Activated CD4-positive, alpha-beta T cell treated with anti-CD3 and anti-CD28 coated beads, Interleukin-2, amount 50 U/mL, for 1 hour (primary cell): ENCODE results near the gene MR1.

Source experiments
- DNase-seq: peaks from one replicate; pipeline ENCODE4 v3.0.0-alpha.2; 2020

MR1 gene

DNA sequence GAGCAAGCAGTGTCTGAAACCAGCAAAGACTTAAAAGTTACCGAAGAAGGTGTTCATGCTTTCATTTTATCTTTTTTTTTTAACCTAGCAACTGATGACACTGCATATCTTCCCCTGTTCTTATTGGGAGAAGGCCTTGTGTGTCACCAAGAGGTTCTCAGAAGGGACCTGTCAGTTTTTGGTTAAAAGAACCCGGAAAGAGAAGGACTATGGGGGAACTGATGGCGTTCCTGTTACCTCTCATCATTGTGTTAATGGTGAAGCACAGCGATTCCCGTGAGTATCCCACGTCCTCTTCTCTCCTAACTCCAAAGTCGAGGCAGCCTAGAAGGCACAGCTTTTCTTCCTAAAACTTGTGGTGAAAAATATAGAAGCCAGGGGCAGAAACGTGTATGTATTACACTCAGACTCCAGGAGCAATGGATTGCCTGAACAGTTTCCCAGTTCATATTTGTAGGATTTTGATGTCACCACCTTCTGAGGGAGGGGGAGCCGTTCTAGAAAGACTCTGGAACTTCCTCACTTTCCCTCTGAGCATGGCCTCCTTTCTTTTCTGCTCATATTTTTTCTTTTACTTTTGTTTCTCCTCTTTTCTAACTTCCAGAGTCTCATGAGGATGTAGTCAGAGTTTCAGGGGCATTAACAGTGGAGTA lies at the start of gene MR1:
MR1 (plus strand) TSS at position 185 of the 653 bp plus-strand sequence; CDS start at position 210, 25 bp downstream.
- no peak for DNase-seq

DNA sequence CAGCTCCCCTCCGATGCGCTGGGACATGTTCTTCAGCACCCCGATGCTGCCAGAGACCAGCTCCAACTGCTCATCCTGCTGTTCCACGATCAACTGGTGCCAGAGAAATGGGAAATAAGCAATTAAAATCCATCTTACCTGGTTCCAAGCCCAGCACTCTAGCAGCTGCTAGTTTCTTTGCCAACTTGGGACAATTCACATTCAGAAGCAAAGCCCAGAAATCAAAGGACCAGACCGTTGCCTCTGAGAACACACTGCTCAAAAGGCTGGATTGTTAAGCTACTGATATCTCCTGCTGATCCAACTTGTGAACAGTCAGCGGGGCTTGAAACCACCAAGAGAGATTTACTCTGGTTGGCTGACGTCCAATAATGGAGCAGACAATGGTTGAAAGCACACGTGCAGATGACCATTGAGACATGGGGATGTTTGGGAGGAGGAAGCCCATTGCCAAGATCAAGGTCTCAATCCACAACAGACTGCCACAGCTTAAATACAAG lies 45.5 kb upstream of the MR1 start:
- no peak for DNase-seq

DNA sequence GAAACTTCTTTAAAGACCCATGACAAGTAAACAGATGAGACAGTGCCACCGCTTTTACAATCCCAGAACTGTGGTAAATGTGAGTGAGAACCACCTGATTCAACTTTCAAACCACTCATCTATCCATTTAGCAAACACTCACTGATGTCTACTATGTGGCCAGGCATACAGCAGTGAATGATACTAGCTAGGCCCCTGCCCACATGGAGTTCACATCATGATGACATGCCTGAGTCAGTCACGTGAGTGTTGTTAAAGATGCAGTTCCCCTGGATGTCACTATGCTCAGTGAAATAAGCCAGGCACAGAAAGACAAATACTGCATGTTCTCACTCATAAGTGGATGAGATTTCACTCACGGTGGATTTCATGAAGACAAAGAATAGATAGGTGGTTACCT lies 39.5 kb upstream of the MR1 start:
- no peak for DNase-seq

DNA sequence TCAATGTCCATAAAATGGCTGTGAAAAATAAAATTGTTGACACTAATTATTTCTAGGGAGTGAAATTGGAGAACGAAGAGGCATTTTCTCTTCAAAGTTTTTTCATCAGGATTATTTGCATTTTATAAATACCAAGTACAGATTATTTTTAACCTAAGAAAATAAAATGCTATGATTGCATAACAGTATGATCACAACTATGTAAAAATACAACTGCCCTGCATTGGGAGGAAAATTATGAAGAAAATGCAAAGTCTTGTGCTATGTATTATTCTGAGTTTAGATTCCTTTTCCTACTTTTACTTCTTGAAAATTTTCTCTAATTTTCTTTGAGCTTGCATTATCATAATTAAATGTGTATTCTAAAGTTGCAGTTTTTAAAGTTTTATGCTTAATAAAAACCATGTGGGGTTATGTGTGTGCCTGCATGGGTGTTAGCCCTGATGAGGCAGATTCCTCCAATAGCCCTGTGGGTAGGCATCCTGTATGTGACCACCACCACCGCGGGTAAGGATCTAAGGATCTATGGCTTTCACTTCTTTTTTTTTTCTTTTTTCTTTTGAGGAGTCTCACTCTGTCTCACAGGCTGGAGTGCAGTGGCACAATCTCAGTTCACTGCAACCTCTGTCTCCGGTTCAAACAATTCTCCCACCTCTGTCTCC lies 35.8 kb upstream of the MR1 start:
- no peak for DNase-seq

DNA sequence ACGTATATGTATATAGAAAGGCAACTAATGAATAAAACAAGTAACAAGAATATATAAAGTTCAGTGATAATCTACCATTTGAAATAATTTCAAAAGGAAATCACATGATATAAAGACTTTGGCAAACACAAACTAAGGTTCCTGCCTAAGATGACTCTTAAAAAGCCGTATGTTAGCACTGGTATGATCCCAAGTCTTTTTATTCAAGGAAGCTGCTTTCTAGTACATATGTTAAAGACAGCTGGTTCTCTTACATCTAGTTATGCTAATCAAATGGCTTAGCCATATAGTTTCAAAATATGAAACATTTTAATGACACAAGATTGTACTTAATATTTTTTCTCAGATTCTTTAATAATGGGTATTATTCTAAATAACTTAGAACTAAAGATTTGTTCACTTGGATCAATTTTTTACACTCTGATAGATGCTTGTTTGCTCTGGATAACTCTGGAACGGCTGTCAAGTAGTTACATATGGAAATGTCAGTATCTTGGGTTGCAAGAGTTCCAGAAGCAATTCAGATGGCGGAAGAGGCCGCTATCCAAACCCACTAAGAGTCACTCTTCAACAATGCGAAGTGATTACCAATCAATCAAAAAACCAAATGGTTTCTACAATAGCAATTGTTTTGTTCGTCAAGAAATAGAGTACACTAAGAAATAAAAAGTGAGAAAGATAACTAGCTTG lies 32.5 kb upstream of the MR1 start:
- DNase-seq: no peak

DNA sequence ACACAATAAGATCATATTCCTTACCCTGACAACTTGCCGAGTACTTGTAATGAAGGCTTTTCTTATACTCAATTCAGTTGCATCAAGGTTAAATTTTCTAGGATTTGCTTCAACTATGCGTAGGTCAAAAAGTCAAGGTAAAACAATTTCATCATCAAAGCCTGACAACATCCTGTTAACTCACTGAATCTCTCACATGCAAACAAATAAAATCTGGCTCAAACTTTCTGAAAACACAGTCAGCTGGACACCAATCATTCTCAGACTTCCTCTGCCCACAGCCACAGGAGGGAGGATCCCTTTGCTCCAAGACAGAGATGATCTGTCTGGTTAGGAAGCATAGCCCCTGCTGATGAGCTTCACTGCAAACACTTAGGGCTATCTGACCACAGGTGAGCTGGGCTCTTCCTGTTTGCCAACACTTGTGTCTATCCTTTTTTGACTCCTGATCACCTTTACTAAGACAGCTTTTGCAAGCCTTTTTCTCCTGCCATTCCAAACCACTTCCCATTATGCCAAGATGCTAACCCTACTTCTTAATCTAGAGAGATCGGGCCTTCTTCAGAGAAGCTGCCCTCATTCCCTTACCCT lies 31.1 kb upstream of the MR1 start:
- no peak for DNase-seq

DNA sequence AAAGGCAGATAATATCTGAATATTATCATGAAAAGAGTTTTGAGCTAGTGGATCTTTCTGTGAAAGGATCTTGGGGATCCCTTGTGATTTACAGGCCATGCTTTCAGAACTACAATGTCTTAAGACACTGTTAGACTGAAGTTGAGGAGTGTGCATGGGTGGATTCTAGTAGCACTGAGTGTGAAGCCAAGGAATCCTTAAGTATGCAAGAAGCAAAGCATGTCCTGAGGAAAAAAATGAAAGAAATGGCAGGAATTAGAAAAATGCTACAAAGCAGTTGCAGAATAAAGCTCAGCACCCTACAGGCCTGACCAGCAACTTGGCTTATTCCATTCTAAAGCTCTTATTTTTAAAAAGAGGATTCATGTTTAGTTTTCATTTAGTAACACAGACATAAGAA lies 23.0 kb upstream of the MR1 start:
- DNase-seq: no peak

DNA sequence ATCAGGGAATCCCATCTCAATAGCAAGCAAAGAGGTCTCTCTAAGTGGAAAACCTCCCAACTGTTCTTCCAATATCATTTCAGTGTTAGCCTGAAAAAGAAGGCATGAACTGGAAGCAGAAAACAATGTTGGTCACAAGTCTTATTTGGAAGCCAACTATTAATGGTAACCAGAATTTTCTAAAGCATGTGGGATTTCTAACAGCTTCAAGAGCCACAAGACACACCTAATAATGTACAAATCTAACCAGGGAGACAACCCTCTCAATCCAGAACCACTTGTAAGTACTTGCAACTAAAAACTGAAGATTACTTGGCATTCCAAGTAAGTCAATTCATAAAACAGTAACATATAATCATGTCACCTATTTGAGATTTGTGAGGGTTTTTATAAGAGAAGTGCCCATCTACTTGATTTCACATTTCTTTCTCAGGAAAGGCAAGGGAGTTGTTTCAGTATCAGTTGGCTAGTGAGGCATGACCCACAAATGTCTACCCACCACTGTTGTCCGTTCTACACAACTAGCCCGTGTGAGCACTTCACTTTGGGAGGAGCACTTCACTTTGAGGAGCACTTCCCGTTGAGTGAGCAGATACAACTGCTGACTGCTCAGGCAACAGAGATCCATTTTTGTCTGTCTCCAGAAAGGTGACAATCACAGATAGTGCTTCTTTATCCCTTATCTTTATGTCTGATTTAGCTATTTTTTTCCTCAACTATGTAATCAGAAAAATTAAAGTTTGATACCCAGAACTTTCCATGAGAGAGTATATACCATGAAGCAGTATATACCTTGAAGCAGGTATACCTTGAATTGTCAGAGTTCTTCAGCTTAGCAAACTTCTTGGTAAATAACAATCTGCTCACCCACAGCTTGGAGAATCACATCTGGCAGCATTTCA lies 22.2 kb upstream of the MR1 start:
- no peak for DNase-seq

DNA sequence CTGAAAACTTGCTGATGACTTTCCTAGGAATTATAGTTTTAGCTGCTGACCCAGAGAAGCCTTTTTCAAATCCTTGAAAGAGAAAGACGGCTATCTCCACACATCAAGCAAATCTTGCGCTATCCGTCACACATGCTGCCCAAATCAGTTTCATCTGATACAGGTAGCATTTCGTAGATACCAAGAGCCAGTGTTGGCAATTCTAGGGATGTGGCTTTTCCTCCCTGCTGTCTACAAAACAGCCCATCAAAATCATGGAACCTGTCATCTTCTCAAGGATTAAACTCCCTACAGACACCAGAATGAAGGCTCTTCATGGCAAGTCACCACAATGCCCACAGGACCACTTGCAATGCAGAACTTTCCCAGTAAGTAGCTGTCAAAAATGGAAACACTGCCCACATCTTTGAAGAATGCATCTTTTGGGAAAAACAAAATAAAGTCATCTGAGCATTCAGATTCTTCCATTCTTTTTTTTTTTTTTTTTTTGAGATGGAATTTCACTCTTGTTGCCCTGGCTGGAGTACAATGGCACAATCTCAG lies 21.5 kb upstream of the MR1 start:
- no peak for DNase-seq

DNA sequence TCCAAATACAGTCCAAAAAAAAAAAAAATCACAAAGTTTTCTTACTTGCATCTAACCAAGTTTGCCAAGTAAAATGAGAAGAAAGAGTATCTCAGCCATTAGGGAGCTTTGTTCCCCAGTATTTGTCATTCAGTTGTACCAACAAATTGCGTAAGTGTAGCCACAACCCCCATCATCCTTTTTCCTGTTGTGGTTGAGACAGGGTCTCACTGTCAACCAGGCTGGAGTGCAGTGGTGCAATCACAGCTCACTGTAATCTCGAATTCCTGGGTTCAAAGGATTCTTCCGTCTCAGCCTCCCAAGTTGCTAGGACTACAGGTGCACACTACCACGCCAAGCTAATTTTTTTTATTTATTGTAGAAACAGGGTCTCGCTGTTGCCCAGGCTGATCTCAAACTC lies 20.6 kb upstream of the MR1 start:
- no peak for DNase-seq

DNA sequence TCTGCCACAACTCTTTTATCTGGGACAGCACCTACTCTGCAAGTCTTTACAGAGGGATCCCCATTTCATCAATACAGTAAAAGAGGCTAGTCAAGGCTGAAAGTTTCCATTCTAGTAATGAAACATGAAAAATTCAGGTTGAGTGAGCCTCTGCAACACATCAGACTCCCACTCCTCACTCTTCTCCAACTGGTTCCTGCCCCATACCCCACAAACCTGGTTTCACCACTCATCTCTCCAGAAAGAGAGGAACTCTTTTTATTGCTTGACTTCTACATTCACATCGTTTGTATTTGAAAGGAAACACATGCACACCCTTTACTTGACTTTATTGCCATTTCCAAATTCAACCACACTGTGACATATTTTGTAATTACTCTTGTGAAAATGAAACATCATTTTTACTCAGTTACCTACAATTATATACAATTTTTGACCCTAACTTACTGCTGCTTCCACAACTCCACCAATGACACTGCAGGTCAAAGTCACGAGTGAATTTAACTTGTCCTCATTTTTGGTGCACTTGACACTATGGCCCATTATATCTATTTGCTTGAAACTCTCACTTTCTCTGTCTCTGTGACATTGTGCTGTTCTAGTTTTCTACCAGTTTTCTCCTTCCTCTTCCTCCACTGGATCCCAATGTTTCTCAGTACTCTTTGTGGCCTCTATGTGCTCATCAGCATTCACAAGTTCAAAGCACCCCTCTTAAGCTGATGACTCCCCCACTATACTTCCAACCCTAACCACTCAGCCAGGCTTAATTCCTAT lies 19.1 kb upstream of the MR1 start:
- no peak for DNase-seq

DNA sequence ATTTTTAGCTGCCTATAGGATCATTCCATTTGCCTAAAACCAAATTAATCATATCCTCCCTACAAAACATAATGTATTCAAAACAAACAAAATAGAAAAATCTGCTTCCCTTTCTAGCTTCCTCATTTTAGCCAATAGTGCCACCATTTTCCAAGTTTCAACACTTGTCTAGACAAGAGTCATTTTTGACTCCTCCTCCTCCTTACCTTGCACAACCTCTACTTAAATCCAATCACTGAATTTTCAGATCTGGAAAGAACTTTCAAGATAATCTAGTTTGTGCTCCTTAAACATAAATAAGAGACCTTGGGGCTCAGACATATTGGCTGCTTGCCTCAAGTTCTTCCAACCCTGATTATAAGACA lies 18.6 kb upstream of the MR1 start:
- DNase-seq: no peak

DNA sequence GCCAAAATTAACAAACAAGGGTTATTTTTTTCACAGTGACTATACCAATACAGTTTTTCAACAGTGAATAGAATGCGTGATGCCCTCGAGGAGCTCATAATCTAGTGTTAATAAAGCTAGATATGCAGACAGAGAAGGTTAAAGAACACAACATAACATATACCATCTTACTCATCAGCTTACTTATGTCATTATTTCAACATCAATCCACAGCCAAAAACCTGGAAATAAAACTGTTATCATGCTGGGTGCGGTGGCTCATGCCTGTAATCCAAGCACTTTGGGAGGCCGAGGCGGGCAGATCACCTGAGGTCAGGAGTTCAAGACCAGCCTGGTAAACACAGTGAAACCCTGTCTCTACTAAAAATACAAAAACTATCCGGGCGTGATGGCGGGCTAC lies 17.2 kb upstream of the MR1 start:
- no peak for DNase-seq

DNA sequence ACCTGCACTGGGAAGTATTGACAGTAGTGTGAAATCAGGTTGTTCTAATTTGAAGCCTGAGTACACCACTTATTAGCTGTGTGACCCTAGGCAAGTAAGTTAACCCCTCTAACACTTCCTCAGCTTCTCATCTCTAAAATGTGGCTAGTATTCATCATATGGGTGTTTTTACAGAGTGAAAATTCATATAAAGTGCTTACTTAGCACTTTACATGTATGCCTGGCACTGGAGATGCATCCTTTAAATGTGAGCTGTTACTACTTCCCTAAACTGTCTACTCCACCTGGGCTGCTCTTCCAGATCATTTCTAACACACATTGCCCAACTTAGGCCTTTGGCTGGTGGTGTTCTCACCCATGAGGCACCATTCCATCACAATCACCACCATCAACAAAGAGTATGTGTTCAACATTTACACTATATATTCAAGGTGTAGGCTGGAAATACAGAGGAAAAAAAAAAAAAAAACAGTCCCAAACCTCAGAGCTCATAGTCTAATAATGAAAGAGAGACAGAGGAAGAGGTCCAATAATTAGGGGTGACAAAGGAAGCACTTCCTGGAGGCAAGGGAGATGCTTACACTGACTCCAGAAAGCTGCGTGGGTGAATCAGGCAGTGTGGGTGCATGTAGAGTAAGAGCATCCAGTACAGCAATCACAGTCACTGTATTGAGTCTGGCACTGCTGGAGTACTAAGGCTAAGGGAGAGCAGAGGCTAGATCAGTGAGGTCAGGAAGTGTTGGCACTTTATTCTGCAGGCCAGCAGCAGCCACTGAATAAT lies 14.7 kb upstream of the MR1 start:
- no peak for DNase-seq

DNA sequence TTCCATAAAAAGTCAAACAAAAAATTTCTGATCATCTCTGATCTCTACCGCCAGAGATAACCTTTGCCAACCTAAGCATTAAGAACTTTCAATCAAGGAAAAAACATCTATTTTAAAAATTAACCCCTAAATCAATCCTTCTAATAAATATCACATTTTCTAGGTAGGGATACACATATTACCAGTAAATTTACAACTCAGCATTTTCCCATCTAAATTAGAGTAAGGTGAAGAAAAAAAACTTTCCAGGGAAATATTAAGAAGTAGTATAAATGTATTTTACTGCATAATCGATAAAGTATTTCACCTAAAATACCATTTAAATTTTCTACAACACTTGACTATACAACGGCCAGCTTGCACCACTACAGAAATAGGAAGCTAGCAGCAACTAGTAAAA lies 12.6 kb upstream of the MR1 start:
- DNase-seq: no peak

DNA sequence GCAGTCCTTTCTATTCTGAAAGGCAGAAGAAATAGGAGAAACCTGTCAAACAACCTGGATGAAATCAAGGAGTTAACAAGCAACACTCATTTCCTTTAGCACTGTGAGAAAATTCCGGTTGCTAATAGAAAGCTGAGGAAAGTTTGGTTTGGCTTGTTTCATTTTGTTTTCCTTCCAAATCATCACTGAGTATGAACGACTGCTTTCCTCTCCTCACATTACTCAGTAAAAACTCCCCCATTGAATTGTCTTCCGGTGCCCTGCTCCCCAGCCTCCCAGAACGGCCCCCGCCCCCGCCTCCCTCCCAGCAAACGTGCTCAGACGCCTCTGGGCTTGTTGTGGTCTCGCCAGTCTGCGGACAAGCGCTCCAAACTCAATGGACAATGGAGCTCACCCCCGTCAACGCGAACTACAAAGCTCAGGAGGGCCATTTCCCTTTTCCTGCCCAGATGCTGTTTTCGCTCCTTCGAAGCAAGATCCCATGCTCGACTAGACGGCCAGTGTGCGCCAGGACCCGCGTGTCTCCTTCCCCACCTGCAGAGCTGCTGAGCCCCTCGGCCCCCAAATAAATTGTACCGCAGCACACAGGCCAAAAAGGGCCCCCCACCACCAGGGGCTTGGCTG lies 11.9 kb upstream of the MR1 start:
- peak; percentile 53 for DNase-seq

DNA sequence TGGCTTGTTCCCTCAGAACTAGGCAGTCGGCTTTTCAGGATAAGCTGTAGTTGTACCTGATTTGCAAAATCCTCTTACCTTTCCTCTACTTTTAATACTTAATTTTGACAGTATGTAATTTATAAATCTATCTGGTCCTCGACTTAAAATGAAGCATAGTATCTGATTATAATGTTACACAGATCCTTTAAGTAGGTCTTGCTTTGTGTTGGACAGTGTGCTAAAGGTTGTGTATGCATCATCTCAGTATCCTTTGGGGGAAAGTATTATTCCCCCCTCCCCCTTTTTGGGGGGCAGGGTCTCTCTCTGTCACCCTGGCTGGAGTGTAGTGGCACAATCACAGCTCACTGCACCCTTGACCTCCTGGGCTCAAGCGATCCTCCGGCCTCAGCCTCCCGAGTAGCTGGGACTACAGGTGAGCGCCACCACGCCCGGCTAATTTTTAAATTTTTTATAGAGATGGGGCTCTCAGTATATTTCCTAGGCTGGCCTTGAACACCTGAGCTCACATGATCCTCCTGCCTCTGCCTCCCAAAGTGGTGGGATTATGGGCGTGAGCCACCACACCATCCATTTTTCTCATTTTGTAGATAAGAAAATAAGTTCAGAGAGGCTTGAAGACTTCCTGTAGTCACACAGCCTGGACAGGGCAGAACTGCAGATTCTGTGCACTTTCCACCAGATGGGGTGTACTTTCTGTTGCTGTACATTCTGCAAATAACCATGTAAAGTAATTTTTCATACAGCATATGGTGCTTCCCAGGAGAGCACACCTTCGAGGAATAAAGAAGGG lies 10.3 kb upstream of the MR1 start:
- DNase-seq: no peak

DNA sequence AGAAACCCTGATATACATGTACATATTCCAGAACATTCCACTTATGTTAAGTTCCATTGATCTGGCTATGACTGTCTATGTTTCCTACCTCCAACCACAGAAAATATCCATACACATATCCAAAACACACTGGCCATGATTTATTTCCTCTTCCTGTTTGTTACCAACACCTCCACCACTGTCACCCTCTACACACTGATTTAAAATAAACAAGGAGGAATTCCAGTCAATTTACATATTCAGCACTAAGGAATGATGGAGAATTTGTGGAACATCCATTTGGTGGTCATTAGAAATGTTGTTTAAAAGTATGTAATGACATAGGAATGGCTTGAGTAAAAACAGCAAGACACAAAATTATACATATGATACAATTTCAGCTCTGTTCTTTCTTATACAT lies 5.6 kb upstream of the MR1 start:
- no peak for DNase-seq

DNA sequence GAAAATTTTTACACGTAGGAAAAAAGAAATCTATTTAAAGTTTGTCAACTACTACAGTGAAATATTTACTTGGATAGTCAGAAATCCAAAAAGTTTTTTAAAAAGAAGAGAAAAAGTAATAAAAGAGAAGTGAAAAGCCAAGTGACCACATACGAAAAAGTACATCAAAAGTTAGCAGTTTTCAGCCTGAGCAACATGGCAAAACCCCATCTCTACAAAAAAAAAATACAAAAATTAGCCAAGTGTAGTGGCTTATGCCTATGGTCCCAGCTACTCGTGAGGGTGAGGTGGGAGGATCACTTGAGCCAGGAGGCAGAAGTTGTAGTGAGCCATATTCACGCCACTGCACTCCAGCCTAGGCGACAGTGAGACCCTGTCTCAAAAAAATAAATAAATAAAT lies 5.2 kb upstream of the MR1 start:
- DNase-seq: no peak

DNA sequence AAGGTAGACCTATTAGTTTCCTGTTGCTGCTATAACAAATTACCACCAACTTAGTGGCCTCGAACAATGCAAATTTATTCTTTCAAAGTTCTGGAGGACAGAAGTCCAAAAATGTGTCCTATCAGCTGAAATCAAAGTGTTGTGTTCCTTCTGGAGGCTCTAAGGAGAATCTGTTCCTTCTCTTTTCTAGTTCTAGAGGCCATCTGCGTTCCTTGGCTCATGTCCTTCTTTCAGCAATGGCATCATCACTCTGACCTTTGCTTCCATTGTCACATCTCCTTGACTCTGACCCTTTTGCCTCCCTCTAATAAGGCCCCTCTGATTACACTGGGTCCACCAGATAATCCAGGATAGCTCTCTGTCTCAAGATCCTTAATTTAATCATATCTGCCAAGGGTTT lies 1.2 kb upstream of the MR1 start:
- DNase-seq: no peak
